HepG2 (cell line): Measurements from ENCODE around the gene FDPS. TPM values are rescaled to one million over a fixed set of nuclear protein-coding genes. Genes with fewer than 3 reads are reported as not detected.

Experiments
- ARNT ChIP-seq: fragments of 450-650 bp; IDR thresholded peaks from 2 replicates; pipeline ENCODE4 v1.6.1; 2017
- FOSL1 ChIP-seq: sonication (generic); formaldehyde crosslinking; IDR thresholded peaks from 2 replicates; pipeline ENCODE4 v1.9.0; 2021; ENCODE audit warnings: missing genetic modification reagents, borderline replicate concordance
- GLI4 ChIP-seq: sonication (generic); formaldehyde crosslinking; IDR thresholded peaks from 2 replicates; pipeline ENCODE4 v1.5.1; 2020; ENCODE audit warnings: missing genetic modification reagents, mild to moderate bottlenecking, moderate library complexity, borderline replicate concordance
- HMGA1 ChIP-seq: sonication (generic); formaldehyde crosslinking; conservative IDR thresholded peaks from 2 replicates; pipeline ENCODE4 v1.4.0; 2020; ENCODE audit warnings: missing genetic modification reagents
- HNRNPK ChIP-seq: fragments of 200-400 bp; formaldehyde crosslinking; IDR thresholded peaks from 2 replicates; pipeline ENCODE4 v1.6.1; 2018; ENCODE audit warnings: low read length, low read depth, moderate library complexity, mild to moderate bottlenecking; ENCODE audit not compliant: poor library complexity, severe bottlenecking
- HOXD1 ChIP-seq: sonication (generic); formaldehyde crosslinking; IDR thresholded peaks from 2 replicates; pipeline ENCODE4 v1.5.0; 2020; ENCODE audit warnings: missing genetic modification reagents
- IRF1 ChIP-seq: sonication (generic); formaldehyde crosslinking; IDR thresholded peaks from 2 replicates; pipeline ENCODE4 v1.4.0; 2020; ENCODE audit warnings: low read depth, mild to moderate bottlenecking, missing genetic modification reagents
- MEF2D ChIP-seq: sonication (generic); formaldehyde crosslinking; IDR thresholded peaks from 2 replicates; pipeline ENCODE4 v1.5.1; 2020; ENCODE audit warnings: mild to moderate bottlenecking, missing genetic modification reagents
- MTF1 ChIP-seq: sonication (generic); formaldehyde crosslinking; IDR thresholded peaks from 2 replicates; pipeline ENCODE4 v1.5.0; 2020; ENCODE audit warnings: missing genetic modification reagents
- NFKBIZ ChIP-seq: IDR thresholded peaks from 2 replicates; pipeline ENCODE4 v1.6.1; 2018; ENCODE audit warnings: missing genetic modification reagents, missing compliant biosample characterization
- ONECUT2 ChIP-seq: sonication (generic); formaldehyde crosslinking; IDR thresholded peaks from 2 replicates; pipeline ENCODE4 v1.4.0; 2020; ENCODE audit warnings: missing genetic modification reagents
- REST ChIP-seq, 2 experiments: IDR thresholded peaks; 2 replicates each; pipeline ENCODE4 v1.6.1; 2011 to 2012; ENCODE audit warnings: low read length in 2 of 2, borderline replicate concordance in 1 of 2, low read depth in 1 of 2, mild to moderate bottlenecking in 1 of 2, moderate library complexity in 1 of 2
- TAF15 ChIP-seq: fragments of 200-400 bp; formaldehyde crosslinking; IDR thresholded peaks from one replicate; pipeline ENCODE4 v1.6.1; 2018; ENCODE audit warnings: mild to moderate bottlenecking, low read depth, low read length; ENCODE audit not compliant: poor library complexity, severe bottlenecking
- TCF7 ChIP-seq: sonication (generic); IDR thresholded peaks from 2 replicates; pipeline ENCODE4 v1.6.1; 2016; ENCODE audit warnings: antibody characterized with exemption, low read depth
- ZBTB21 ChIP-seq: sonication (generic); formaldehyde crosslinking; IDR thresholded peaks from 2 replicates; pipeline ENCODE4 v1.4.0; 2020; ENCODE audit warnings: missing genetic modification reagents
- ZBTB43 ChIP-seq: sonication (generic); formaldehyde crosslinking; conservative IDR thresholded peaks from 2 replicates; pipeline ENCODE4 v1.4.0; 2020; ENCODE audit warnings: missing genetic modification reagents
- ZMYM2 ChIP-seq: sonication (generic); formaldehyde crosslinking; IDR thresholded peaks from 2 replicates; pipeline ENCODE4 v1.8.0; 2022; ENCODE audit warnings: mild to moderate bottlenecking, missing genetic modification reagents
- ZNF773 ChIP-seq: sonication (generic); formaldehyde crosslinking; IDR thresholded peaks from 2 replicates; pipeline ENCODE4 v1.4.0; 2020; ENCODE audit warnings: missing genetic modification reagents, borderline replicate concordance
- polyA plus RNA-seq, 8 experiments: library from polyadenylated mRNA; depleted of rRNA in 3 of 8; stranded (reverse) in 7 of 8; unstranded in 1 of 8; fragments of >200 nt; fragmentation: Illumina TruSeq in 4 of 8; extraction: Trizol in 4 of 8; gene quantifications; 2 replicates each; pipeline versions ENCODE4 v1.2.1 to v1.2.3, GENCODE V29; 2011 to 2016; ENCODE audit warnings: low read depth in 4 of 8, missing spikeins in 1 of 8, mixed read lengths in 1 of 8; ENCODE audit not compliant: insufficient read depth in 1 of 8
- total RNA-seq, 5 experiments: library from RNA; depleted of rRNA; stranded (reverse); fragments of >200 nt; fragmentation: Illumina TruSeq; extraction: Trizol; gene quantifications; 2 replicates each; pipeline ENCODE4 v1.2.3, GENCODE V29; 2016; ENCODE audit warnings: low read depth in 1 of 5
- TF ChIP-seq, protein P1 (sequence below): IDR thresholded peaks from 2 replicates; pipeline ENCODE4 v1.6.1; 2016
- TF ChIP-seq, protein P2 (sequence below): sonication (generic); formaldehyde crosslinking; IDR thresholded peaks from 2 replicates; pipeline ENCODE4 v1.8.1; 2023; ENCODE audit warnings: missing genetic modification reagents, mild to moderate bottlenecking, borderline replicate concordance

The FDPS gene
- total and polyA plus RNA-seq, 2 of the 13 experiments (the other 11 are each of a cell fraction or from before 2014, with no cell fraction given), result 264 to 519 TPM

DNA sequence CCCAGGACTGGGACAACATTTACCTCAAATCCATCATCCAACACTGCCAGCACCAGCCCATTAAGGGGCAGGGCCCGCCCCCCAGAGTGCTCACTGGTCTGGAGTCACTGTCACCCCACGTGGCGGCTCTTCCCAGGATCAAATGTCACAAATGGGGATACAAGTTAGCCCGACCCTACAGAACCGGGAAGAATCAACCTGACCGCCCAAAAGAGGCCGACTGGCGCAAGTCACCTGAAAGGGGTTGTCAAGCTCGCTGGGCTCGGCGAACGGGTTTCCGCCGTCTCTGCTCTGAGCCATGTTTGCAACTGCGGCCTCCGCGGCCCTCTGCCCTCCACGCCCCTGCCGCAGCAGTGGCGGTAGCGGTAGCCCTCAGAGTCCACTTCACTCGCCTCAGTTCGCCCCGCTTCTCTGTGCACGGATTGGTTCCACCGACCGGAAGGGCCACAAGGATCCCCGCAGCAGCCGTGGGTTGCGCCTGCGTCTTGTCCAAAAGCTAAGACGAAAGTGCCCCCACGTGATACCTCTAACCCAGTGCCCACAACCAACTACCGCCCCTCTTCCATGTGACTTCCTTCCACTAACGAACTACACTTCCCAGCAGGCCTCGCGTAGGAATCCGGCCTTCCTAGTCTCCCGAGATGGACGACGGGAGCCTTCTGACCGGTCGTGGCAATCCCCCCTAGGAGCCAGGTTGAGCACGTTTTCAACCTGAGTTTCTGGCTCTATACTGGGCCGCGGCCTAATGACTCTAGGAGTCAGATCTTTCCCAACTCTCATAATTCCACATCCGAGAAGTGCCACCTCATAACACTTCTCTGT lies 46.6 kb upstream of the FDPS start, which contains the start of gene SCAMP3 (continued):
- TF ChIP-seq REST (IDR thresholded peaks at IDR 0.05; ENCODE audit: borderline replicate concordance in 1 of 2, low read depth in 1 of 2, low read length in 2 of 2) (peak in 1 of 2 experiments; percentile 16; a peak in 1 of 4 replicates), TAF15 (peak; percentile 52), ONECUT2 (CRISPR knock-in tag) (peak; percentile 9; the same call in 1 of the 2 replicates), IRF1 (0 out of 2 replicates have a peak, but pooled peaks have one; percentile 51), HMGA1 (CRISPR knock-in tag) (no peak), HOXD1 (CRISPR knock-in tag) (no peak; the same call in 1 of the 2 replicates), HNRNPK (no peak), MTF1 (CRISPR knock-in tag) (no peak), GLI4 (CRISPR knock-in tag) (no peak), ARNT (no peak), ZMYM2 (CRISPR knock-in tag) (no peak), ZBTB43 (CRISPR knock-in tag) (no peak), ZBTB21 (peak; percentile 61; the same call in 1 of the 2 replicates), MEF2D (CRISPR knock-in tag) (no peak), FOSL1 (CRISPR knock-in tag) (no peak), TCF7 (no peak), ZNF773 (CRISPR knock-in tag) (peak; percentile 88; the same call in 1 of the 2 replicates), NFKBIZ (CRISPR knock-in tag) (no peak)
- TF ChIP-seq, protein P1, sequence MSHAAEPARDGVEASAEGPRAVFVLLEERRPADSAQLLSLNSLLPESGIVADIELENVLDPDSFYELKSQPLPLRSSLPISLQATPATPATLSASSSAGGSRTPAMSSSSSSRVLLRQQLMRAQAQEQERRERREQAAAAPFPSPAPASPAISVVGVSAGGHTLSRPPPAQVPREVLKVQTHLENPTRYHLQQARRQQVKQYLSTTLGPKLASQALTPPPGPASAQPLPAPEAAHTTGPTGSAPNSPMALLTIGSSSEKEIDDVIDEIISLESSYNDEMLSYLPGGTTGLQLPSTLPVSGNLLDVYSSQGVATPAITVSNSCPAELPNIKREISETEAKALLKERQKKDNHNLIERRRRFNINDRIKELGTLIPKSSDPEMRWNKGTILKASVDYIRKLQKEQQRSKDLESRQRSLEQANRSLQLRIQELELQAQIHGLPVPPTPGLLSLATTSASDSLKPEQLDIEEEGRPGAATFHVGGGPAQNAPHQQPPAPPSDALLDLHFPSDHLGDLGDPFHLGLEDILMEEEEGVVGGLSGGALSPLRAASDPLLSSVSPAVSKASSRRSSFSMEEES (CRISPR knock-in tag), result peak; percentile 96
- TF ChIP-seq, protein P2, sequence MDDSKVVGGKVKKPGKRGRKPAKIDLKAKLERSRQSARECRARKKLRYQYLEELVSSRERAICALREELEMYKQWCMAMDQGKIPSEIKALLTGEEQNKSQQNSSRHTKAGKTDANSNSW (CRISPR knock-in tag), result no peak
